ENCODE results near the gene BCAP31. TPM values are rescaled to one million over a fixed set of nuclear protein-coding genes. Genes with fewer than 3 reads are reported as not detected.
A peak's percentile ranks its signal among the peaks of the same experiment; 100 is the strongest.

Gene BCAP31
- total RNA-seq, 1 donor from 2014 or later = 219 TPM

GRCh38 chrX:153728095-153728494, 3.9 kb upstream of the BCAP31 start:
- no peaks in the 10 kb centered on the region for H3K27me3 ChIP-seq (ENCODE audit: low read depth)
- H3K4me1 ChIP-seq = peaks cover 37% of the 10 kb centered on the region
- no peak for ATAC-seq
- no peak for TF ChIP-seq CTCF (IDR thresholded peaks at IDR 0.05)
- intact Hi-C loops (cut with DNase I) = no loop called here
- no peak overlapping the region for H3K4me3 ChIP-seq
- H3K36me3 ChIP-seq = no peaks in the 10 kb centered on the region
- no peak overlapping the region for H3K27ac ChIP-seq
- no peak for DNase-seq
- H3K9me3 ChIP-seq = no peaks in the 10 kb centered on the region

GRCh38 chrX:153727123-153727931, 3.1 kb upstream of the BCAP31 start:
- intact Hi-C loops (cut with DNase I) = no loop called here
- H3K27ac ChIP-seq = peak overlapping the region; percentile 88
- peaks cover 44% of the 10 kb centered on the region for H3K4me1 ChIP-seq
- H3K27me3 ChIP-seq (ENCODE audit: low read depth) = no peaks in the 10 kb centered on the region
- no peak for TF ChIP-seq CTCF (IDR thresholded peaks at IDR 0.05)
- no peaks in the 10 kb centered on the region for H3K36me3 ChIP-seq
- no peaks in the 10 kb centered on the region for H3K9me3 ChIP-seq
- peak overlapping the region; percentile 72 for H3K4me3 ChIP-seq
- DNase-seq (peak; percentile 56), ATAC-seq (no peak)

- H3K4me1 ChIP-seq = peaks cover 48% of the 10 kb centered on the region
- H3K36me3 ChIP-seq = no peaks in the 10 kb centered on the region
- intact Hi-C loops (cut with DNase I) = no loop called here
- DNase-seq = peak; percentile 83
- H3K4me3 ChIP-seq = peak overlapping the region; percentile 72
- peak overlapping the region; percentile 88 for H3K27ac ChIP-seq
- no peaks in the 10 kb centered on the region for H3K9me3 ChIP-seq
- no peak for TF ChIP-seq CTCF (IDR thresholded peaks at IDR 0.05)
- H3K27me3 ChIP-seq (ENCODE audit: low read depth) = no peaks in the 10 kb centered on the region
- ATAC-seq = peak; percentile 48 to 57
Observed at GRCh38 chrX:153726286-153727122, 2.3 kb upstream of the BCAP31 start.

GRCh38 chrX:153725832-153726285, 1.7 kb upstream of the BCAP31 start:
- Histone ChIP-seq H3K36me3 (peaks cover under 1% of the 10 kb centered on the region), H3K9me3 (no peaks in the 10 kb centered on the region), H3K4me1 (peaks cover 48% of the 10 kb centered on the region), H3K27ac (peak overlapping the region; percentile 88), H3K4me3 (peak overlapping the region; percentile 72), H3K27me3 (ENCODE audit: low read depth) (no peaks in the 10 kb centered on the region)
- DNase-seq (no peak), ATAC-seq (no peak)
- intact Hi-C loops (cut with DNase I) = no loop called here
- TF ChIP-seq CTCF (IDR thresholded peaks at IDR 0.05) = no peak

GRCh38 chrX:153725039-153725831, 1.0 kb upstream of the BCAP31 start:
- DNase-seq (no peak), ATAC-seq (no peak)
- H3K4me1 ChIP-seq = peaks cover 48% of the 10 kb centered on the region

More at GRCh38 chrX:153725039-153725831, 1.0 kb upstream of the BCAP31 start:
- H3K9me3 ChIP-seq = no peaks in the 10 kb centered on the region
- TF ChIP-seq CTCF (IDR thresholded peaks at IDR 0.05) = no peak
- intact Hi-C loops (cut with DNase I) = no loop called here
- H3K36me3 ChIP-seq = peaks cover 7% of the 10 kb centered on the region
- H3K27me3 ChIP-seq (ENCODE audit: low read depth) = no peaks in the 10 kb centered on the region
- peak overlapping the region; percentile 72 for H3K4me3 ChIP-seq
- H3K27ac ChIP-seq = peak overlapping the region; percentile 88
